ENCODE data around the gene LAMP1.
"Not testable (repeated sequence)": the region's sequence is repeated elsewhere in the genome, so short reads cannot be mapped to it uniquely, and the experiment has no call there.

LAMP1 gene

DNA sequence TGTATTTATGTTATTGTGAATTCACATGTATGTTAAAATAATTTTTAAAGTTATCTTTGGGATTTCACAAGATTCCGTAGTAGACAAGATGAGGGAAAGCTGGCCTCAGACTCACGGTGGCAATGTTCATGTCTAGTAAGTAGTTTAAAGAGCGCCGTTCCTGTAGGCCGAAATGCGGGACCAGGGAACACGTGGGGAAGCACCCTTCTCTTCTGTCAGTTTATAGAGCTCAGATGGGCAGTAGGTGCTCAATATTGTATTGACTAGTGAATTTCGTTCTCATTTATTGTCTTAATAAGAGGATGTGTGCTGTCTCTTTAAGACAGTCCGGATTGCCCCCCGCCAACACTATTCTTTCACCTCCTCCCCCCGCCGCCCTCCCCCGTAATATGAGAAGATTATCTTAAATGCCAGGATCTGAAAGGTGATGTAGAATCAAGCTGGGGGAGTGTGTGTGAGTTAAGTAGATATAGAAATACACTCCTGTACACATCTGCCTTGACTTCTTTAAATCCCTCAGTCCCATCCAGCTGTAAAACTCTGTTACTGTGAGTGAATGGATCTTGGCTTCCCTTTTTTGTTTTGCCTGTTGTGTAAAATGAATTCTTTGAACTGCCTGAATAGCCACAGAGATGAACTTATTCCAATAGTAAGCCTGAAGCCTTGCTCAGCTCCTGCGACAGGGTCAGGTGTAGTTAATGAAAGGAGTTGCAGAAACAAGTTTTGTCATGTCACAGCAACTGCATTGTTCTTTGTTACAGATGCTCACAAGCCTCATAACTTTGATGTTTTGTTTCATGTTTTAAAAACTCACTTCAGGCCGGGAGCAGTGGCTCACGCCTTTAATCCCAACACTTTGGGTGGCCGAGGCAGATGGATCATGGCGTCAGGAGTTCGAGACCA, 1.3 kb downstream of the LAMP1 start:
- no peak for DNase-seq

DNA sequence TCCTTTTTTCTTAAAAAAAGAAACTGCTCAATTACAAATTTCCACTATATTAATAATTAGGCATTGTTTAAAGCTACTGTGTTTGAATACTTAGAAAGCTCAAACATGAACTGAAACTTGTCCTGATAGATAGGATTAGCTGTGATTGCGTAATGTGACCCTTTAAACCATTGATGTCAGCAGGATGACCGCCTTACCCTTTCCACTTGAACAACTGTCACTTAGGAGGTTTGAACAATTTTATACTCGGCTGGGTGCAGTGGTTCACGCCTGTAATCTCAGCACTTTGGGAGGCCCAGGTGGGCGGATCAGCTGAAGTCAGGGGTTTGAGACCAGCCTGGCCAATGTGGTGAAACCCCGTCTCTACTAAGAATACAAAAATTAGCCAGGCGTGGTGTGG, 2.9 kb downstream of the LAMP1 start:
- no peak for DNase-seq

DNA sequence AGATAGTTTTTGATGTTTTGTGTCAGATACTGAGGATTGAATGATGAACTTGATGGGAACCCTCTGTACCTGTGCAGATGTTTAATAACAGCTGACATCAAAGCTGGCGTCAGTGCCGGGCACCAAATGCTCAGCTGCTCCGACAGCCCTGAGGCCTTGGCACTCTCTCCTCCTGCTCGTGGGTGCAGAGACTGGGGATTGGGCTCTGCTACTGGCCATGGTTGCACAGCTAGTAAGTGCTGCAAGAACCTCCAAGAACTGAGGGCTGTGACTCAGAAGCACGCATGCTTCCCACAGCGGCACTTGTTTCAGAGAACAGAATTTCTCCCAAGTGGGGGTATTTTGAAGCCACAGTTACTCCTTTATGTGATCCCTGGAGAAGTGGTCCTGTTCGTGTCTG, 5.9 kb downstream of the LAMP1 start:
- DNase-seq, result no peak

- no peak for DNase-seq
Observed at GRCh38 chr13:113304121-113304520, 7.1 kb downstream of the LAMP1 start.

- no peak for DNase-seq
Observed at GRCh38 chr13:113305208-113305607, 8.2 kb downstream of the LAMP1 start.

DNA sequence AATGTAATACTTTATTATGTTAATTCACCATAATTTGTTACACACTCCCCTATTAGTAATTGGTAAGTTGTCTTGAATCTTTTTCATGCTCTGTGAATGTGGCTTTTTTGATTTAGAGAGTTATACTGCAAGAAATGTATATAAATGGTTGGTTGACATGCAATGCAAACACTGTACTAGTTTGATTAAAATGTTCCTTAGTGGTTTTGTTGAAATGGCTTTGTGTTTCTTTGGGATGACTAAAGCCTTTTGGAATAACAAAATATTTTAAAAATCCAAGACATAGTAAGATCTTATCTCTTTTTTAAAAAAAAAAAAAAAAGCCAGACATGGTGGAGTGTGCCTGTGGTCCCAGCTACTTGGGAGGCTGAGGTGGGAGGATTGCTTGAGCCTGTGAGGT, 10.5 kb downstream of the LAMP1 start:
- DNase-seq, result no peak

DNA sequence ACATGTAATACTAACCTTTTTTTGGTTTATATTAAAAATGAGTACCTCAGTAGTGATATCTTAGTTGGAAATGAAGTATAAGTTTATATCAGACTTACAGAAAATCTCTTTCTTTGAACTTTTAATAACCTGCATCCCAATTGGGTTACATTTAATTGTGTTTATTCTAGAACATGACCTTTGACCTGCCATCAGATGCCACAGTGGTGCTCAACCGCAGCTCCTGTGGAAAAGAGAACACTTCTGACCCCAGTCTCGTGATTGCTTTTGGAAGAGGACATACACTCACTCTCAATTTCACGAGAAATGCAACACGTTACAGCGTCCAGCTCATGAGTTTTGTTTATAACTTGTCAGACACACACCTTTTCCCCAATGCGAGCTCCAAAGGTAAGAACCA, 12.4 kb downstream of the LAMP1 start:
- DNase-seq, result no peak

DNA sequence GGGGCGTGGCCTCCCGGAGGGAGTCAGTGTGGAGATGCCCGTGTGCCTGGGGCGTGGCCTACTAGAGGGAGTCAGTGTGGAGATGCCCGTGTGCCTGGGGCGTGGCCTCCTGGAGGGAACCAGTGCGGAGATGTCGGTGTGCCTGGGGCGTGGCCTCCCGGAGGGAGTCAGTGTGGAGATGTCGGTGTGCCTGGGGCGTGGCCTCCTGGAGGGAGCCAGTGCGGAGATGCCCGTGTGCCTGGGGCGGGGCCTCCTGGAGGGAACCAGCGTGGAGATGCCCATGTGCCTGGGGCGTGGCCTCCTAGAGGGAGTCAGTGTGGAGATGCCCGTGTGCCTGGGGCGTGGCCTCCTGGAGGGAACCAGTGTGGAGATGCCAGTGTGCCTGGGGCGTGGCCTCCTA, 17.1 kb downstream of the LAMP1 start:
- DNase-seq, result not testable (repeated sequence)

GRCh38 chr13:113314895-113315470, 17.9 kb downstream of the LAMP1 start:
- not testable (repeated sequence) for DNase-seq

DNA sequence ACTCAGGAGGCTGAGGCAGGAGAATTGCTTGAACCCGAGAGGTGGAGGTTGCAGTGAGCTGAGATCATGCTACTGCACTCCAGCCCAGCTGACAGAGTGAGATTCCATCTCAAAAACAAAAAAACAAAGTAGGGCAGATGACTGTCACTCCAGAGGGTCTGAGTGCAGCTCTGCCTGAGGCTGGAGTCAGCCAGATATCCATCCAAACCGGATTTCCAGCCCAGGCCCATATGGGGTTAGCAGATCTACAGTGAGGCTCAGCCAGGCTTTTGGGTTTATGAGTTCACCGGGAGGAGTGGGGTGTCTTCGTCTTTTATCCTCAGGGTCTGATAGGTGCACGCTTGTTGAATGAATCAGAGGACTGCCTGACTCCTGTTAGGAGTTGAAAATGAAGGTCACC, 19.0 kb downstream of the LAMP1 start:
- no peak for DNase-seq

GRCh38 chr13:113317031-113317430, 20.0 kb downstream of the LAMP1 start:
- no peak for DNase-seq

DNA sequence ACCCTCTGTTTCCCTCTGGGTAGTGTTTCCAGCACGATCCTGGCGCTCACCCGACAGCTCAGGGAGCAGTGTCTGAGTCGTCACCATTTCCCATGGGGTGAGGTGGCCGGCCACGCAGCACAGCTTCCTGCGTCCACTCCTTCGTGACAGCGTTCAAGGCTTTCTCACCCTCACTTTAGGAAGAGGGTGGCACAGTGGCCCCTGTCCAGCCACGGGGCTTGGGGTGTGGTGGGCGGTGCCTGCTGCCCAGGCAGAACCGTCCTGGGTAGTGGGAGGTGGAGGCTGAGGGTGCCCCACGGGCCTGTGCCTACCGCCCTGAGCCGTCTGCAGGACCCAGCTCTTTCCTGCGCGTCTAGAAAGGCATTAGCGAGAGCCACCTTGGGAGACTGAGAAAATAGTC, 21.9 kb downstream of the LAMP1 start:
- no peak for DNase-seq

DNA sequence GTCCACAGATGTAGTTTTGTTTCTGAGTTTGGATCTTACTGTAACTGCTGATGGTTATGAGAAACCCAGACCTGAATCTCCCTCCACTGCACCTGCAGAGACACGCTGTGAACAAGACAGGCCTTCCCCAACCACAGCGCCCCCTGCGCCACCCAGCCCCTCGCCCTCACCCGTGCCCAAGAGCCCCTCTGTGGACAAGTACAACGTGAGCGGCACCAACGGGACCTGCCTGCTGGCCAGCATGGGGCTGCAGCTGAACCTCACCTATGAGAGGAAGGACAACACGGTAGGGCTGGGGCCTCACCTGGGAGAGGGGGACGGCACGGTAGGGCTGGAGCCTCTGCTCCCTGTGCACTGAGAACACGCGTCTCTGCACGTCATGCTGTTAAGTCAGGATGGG, 22.3 kb downstream of the LAMP1 start:
- no peak for DNase-seq

GRCh38 chr13:113320226-113320875, 23.3 kb downstream of the LAMP1 start:
- no peak for DNase-seq

DNA sequence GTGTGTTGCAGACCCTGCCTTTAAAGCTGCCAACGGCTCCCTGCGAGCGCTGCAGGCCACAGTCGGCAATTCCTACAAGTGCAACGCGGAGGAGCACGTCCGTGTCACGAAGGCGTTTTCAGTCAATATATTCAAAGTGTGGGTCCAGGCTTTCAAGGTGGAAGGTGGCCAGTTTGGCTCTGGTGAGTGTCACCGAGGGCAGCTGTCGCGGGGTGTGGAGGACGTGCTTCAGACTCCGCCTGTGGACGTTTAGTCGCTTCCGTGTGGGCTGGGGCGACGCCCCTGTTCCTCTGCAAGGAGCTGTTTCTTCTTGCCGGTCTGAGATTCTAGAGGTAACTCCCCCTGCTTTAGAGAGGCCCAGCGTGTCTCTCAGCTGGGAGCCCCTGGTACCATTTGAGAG, 24.5 kb downstream of the LAMP1 start:
- DNase-seq, result no peak

GRCh38 chr13:113322043-113322461, 25.0 kb downstream of the LAMP1 start:
- DNase-seq, result no peak

DNA sequence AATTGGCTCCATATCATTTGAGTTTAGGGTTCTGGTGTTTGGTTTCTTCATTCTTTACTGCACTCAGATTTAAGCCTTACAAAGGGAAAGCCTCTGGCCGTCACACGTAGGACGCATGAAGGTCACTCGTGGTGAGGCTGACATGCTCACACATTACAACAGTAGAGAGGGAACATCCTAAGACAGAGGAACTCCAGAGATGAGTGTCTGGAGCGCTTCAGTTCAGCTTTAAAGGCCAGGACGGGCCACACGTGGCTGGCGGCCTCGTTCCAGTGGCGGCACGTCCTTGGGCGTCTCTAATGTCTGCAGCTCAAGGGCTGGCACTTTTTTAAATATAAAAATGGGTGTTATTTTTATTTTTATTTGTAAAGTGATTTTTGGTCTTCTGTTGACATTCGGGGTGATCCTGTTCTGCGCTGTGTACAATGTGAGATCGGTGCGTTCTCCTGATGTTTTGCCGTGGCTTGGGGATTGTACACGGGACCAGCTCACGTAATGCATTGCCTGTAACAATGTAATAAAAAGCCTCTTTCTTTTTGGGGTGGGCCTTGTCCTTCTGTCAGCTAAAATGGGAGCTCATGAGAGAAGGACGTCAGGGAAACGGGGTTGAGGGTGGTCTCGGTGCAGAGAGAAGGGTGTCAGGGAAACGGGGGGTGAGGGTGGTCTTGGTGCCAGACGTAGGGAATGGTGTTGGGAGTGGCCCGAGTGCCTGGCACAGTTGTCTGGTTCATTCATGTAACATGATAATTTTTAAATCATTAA, 26.0 kb downstream of the LAMP1 start:
- no peak for DNase-seq

- no peak for DNase-seq
Observed at GRCh38 chr13:113323869-113324268, 26.8 kb downstream of the LAMP1 start.

DNA sequence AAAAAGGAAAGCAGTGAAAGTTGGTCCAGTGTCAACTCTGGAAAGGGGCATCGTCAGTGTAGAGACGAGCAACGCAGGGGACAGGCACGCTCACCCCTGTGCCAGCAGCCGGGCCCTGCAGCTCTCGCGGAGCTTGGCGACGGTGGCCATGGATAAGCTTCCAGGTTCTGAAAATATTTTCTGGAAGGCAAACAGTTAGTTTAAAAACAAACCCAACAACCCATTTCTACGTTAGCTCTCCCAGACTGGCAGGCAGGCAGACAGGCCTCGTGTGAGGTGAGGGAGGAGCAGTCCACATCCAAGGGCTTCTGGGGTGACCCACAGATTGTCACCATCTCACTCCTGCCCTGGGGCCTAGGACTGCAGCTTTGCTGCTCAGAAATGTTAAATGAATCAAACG, 27.4 kb downstream of the LAMP1 start:
- no peak for DNase-seq

- DNase-seq, result no peak
Observed at GRCh38 chr13:113325779-113326178, 28.7 kb downstream of the LAMP1 start.

DNA sequence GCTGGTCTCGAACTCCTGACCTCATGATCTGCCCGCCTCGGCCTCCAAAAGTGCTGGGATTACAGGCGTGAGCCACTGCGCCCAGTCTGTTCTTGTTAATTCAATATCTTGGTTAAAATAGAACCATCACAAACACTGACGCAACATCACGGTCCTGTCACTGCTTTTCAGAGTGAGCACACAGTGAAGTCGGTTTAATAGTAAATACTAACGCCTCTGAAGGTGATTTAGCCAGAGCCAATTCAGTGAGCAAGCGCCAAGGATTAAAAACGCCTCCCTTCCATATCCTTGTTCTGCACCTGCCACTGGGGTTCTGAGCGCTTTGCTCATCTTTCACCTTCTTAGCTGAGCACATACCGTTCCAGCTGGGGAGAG, 30.3 kb downstream of the LAMP1 start:
- no peak for DNase-seq

- no peak for DNase-seq
Observed at GRCh38 chr13:113327766-113328471, 30.9 kb downstream of the LAMP1 start.

- DNase-seq, result no peak
Observed at GRCh38 chr13:113328851-113329250, 31.8 kb downstream of the LAMP1 start.
